ENCODE results near the gene TANC1.

The TANC1 gene

DNA sequence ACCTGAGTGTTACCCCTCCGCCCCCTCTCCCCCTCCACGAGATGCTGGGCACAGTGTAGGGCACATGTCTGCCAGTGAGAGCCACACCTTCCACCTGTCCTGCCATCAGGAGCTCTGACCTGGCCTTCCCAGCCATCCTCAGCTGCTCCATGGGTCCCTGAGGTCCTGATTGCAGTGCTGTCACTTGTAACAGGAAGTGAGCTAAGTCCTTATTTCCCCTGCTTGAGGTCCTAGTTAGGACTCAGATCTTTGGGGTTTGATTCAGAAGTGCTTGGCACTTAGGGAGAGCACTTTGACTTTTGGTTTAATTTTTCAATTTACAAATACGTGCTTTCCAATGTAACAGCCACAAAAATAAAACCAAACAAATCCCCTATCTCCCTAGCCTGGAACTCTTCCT is 192.5 kb downstream of the TANC1 start:
- Histone ChIP-seq H3K4me3 (ENCODE audit: low read depth in 1 of 2, low read length in 2 of 2) (no peak overlapping the region), H3K9ac (ENCODE audit: low read depth in 1 of 2, low read length in 2 of 2) (no peak overlapping the region), H3K27me3 (ENCODE audit: control insufficient read depth in 1 of 2, insufficient read depth in 2 of 2, low read length in 2 of 2) (no peaks in the 10 kb centered on the region), H3K9me3 (ENCODE audit: control insufficient read depth in 1 of 2, low read length in 2 of 2) (no peaks in the 10 kb centered on the region), H3K36me3 (ENCODE audit: control insufficient read depth in 1 of 2, insufficient read depth in 2 of 2, low read length in 2 of 2) (peaks cover 6 to 7% of the 10 kb centered on the region in 2 donors), H3K4me1 (ENCODE audit: control insufficient read depth in 1 of 2, insufficient read depth in 2 of 2, low read length in 2 of 2) (peaks cover 18 to 26% of the 10 kb centered on the region in 2 donors), H3K27ac (ENCODE audit: low read depth, low read length) (no peak overlapping the region)

DNA sequence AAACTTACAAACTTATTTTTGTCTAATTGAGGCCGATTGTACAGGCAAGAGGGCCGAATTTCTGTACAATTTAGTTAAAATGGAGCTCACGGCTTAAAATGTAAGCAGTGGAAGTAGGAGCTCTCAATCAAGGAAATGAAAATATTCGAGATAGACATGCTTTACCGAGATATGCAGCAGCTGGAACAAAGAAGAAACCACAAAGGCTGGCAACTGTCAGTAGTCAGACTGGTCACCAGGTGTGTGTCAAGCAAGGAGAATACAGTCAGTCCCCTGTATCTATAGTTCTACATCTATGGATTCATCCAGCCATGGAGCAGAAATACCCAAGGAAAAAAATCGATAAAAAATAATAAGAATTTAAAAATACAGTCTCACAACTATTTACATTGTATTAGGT is 195.5 kb downstream of the TANC1 start:
- H3K9me3 ChIP-seq (ENCODE audit: control insufficient read depth in 1 of 2, low read length in 2 of 2), result no peaks in the 10 kb centered on the region
- H3K9ac ChIP-seq (ENCODE audit: low read depth in 1 of 2, low read length in 2 of 2), result no peak overlapping the region
- H3K36me3 ChIP-seq (ENCODE audit: control insufficient read depth in 1 of 2, insufficient read depth in 2 of 2, low read length in 2 of 2), result peaks cover 12 to 14% of the 10 kb centered on the region in 2 donors
- peaks cover 0 to 8% of the 10 kb centered on the region in 2 donors for H3K4me1 ChIP-seq (ENCODE audit: control insufficient read depth in 1 of 2, insufficient read depth in 2 of 2, low read length in 2 of 2)
- no peak overlapping the region for H3K4me3 ChIP-seq (ENCODE audit: low read depth in 1 of 2, low read length in 2 of 2)
- H3K27me3 ChIP-seq (ENCODE audit: control insufficient read depth in 1 of 2, insufficient read depth in 2 of 2, low read length in 2 of 2), result no peaks in the 10 kb centered on the region
- H3K27ac ChIP-seq (ENCODE audit: low read depth, low read length), result no peak overlapping the region

DNA sequence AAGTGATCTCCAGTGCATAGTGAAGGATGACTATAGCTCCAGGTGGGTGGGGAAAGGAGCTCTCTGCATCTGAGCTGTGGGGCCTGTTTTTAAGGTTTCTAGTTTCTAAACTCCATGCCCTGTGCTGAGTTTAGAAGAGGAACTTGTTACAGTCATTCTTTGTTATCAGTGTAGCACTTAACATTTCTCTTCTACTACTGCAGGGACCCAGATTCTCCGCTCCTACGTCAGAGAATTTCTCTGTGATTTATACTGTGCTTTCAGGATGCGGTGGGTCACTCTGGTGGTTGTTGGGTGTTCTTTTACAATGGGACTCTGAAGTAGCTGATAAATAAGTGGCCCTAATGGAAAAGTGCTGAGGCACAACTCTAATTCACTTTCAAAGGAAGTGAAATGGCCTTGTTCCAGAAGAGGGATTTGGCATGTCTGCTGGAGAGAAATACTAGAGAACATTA is 196.0 kb downstream of the TANC1 start:
- peaks cover 0 to 8% of the 10 kb centered on the region in 2 donors for H3K4me1 ChIP-seq (ENCODE audit: control insufficient read depth in 1 of 2, insufficient read depth in 2 of 2, low read length in 2 of 2)
- H3K36me3 ChIP-seq (ENCODE audit: control insufficient read depth in 1 of 2, insufficient read depth in 2 of 2, low read length in 2 of 2), result peaks cover 12 to 14% of the 10 kb centered on the region in 2 donors
- no peak overlapping the region for H3K4me3 ChIP-seq (ENCODE audit: low read depth in 1 of 2, low read length in 2 of 2)
- H3K27ac ChIP-seq (ENCODE audit: low read depth, low read length), result no peak overlapping the region
- no peaks in the 10 kb centered on the region for H3K27me3 ChIP-seq (ENCODE audit: control insufficient read depth in 1 of 2, insufficient read depth in 2 of 2, low read length in 2 of 2)
- H3K9ac ChIP-seq (ENCODE audit: low read depth in 1 of 2, low read length in 2 of 2), result no peak overlapping the region
- H3K9me3 ChIP-seq (ENCODE audit: control insufficient read depth in 1 of 2, low read length in 2 of 2), result no peaks in the 10 kb centered on the region

DNA sequence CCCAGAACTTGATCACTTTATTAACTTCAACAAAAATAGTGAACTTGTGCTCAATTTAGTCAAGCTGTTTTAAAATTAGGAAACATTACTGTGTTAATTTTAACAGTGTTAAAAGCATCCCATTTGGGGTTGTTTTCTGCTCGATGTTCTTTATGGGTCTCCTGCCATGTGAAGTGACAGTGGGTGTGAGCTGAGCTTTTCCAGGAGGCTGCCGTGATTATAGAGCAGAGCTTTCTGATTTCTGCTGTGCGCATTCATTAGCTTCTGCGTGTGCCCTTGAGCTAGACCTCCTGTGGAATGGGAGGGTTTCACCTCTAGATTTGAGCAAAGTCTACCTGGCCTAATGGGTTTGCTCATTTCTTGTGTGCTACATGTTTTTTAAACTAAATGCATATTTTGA is 196.6 kb downstream of the TANC1 start:
- Histone ChIP-seq H3K27ac (ENCODE audit: low read depth, low read length) (no peak overlapping the region), H3K27me3 (ENCODE audit: control insufficient read depth in 1 of 2, insufficient read depth in 2 of 2, low read length in 2 of 2) (no peaks in the 10 kb centered on the region), H3K36me3 (ENCODE audit: control insufficient read depth in 1 of 2, insufficient read depth in 2 of 2, low read length in 2 of 2) (peaks cover 12 to 14% of the 10 kb centered on the region in 2 donors), H3K9me3 (ENCODE audit: control insufficient read depth in 1 of 2, low read length in 2 of 2) (no peaks in the 10 kb centered on the region), H3K9ac (ENCODE audit: low read depth in 1 of 2, low read length in 2 of 2) (no peak overlapping the region), H3K4me1 (ENCODE audit: control insufficient read depth in 1 of 2, insufficient read depth in 2 of 2, low read length in 2 of 2) (peaks cover 0 to 8% of the 10 kb centered on the region in 2 donors), H3K4me3 (ENCODE audit: low read depth in 1 of 2, low read length in 2 of 2) (no peak overlapping the region)

DNA sequence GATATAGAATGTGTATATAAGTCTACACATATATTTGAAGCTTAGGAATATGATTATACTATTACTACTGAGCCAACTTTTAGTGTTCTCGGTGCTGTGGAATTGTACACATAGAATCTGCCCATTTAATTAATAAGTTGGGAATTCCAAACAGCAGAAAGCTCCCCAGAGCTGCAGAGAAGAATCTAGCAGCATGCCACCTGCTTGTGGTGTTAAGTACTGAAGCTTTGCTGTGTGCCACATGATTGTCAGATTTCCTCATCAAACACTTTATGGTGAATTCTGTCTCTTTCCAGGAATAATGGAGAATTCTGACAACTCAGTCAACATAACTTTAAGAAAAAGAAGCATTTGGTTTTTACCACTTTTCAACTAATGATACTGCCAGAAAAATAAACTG is 200.3 kb downstream of the TANC1 start:
- H3K9me3 ChIP-seq (ENCODE audit: control insufficient read depth in 1 of 2, low read length in 2 of 2), result no peaks in the 10 kb centered on the region
- H3K27ac ChIP-seq (ENCODE audit: low read depth, low read length), result no peak overlapping the region
- H3K4me1 ChIP-seq (ENCODE audit: control insufficient read depth in 1 of 2, insufficient read depth in 2 of 2, low read length in 2 of 2), result no peaks in the 10 kb centered on the region
- H3K27me3 ChIP-seq (ENCODE audit: control insufficient read depth in 1 of 2, insufficient read depth in 2 of 2, low read length in 2 of 2), result no peaks in the 10 kb centered on the region
- no peak overlapping the region for H3K9ac ChIP-seq (ENCODE audit: low read depth in 1 of 2, low read length in 2 of 2)
- peaks cover 20 to 28% of the 10 kb centered on the region in 2 donors for H3K36me3 ChIP-seq (ENCODE audit: control insufficient read depth in 1 of 2, insufficient read depth in 2 of 2, low read length in 2 of 2)
- H3K4me3 ChIP-seq (ENCODE audit: low read depth in 1 of 2, low read length in 2 of 2), result no peak overlapping the region

DNA sequence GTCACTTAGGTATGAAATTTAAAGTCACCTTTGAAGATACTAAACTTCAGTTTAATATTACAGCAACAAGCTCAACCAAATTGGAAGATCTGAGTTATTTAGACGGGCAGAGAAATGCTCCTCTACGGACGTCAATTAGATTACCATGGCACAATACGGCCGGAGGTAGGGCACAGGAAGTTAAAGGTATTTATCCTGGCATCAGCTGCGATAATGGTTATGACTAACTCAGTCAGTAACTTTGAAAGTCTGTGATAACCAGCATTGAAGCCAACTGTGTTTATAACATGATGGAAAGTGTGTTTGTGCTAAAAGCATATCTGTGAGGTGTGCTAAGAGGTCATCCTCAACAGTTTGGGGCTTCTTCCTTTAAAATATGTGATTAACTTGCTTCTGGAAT is 200.7 kb downstream of the TANC1 start:
- no peaks in the 10 kb centered on the region for H3K9me3 ChIP-seq (ENCODE audit: control insufficient read depth in 1 of 2, low read length in 2 of 2)
- no peaks in the 10 kb centered on the region for H3K4me1 ChIP-seq (ENCODE audit: control insufficient read depth in 1 of 2, insufficient read depth in 2 of 2, low read length in 2 of 2)
- H3K27ac ChIP-seq (ENCODE audit: low read depth, low read length), result no peak overlapping the region
- no peak overlapping the region for H3K9ac ChIP-seq (ENCODE audit: low read depth in 1 of 2, low read length in 2 of 2)
- H3K36me3 ChIP-seq (ENCODE audit: control insufficient read depth in 1 of 2, insufficient read depth in 2 of 2, low read length in 2 of 2), result peaks cover 25 to 33% of the 10 kb centered on the region in 2 donors
- H3K27me3 ChIP-seq (ENCODE audit: control insufficient read depth in 1 of 2, insufficient read depth in 2 of 2, low read length in 2 of 2), result no peaks in the 10 kb centered on the region
- H3K4me3 ChIP-seq (ENCODE audit: low read depth in 1 of 2, low read length in 2 of 2), result no peak overlapping the region

DNA sequence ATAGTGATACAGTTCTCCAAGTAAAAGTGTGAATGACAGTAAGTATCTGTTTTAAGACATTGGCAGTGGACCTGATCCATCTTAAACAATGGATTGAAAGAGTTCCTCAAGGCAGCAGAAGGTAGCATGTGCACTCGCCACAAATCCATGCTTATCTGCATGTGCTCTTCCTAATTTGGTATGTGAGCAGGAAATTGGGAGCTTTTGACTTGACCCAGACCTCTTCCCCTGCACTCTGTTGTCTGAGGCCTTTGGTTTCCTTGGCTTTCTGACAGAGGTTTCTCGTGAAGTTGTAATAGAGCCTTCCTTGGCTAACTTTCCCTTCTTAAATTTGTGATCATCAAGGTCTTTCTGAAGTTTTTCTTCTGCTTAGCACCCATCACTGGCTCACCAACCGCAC is 204.0 kb downstream of the TANC1 start:
- no peak overlapping the region for H3K27ac ChIP-seq (ENCODE audit: low read depth, low read length)
- no peaks in the 10 kb centered on the region for H3K4me1 ChIP-seq (ENCODE audit: control insufficient read depth in 1 of 2, insufficient read depth in 2 of 2, low read length in 2 of 2)
- H3K9ac ChIP-seq (ENCODE audit: low read depth in 1 of 2, low read length in 2 of 2), result no peak overlapping the region
- H3K27me3 ChIP-seq (ENCODE audit: control insufficient read depth in 1 of 2, insufficient read depth in 2 of 2, low read length in 2 of 2), result no peaks in the 10 kb centered on the region
- no peak overlapping the region for H3K4me3 ChIP-seq (ENCODE audit: low read depth in 1 of 2, low read length in 2 of 2)
- peaks cover 24 to 41% of the 10 kb centered on the region in 2 donors for H3K36me3 ChIP-seq (ENCODE audit: control insufficient read depth in 1 of 2, insufficient read depth in 2 of 2, low read length in 2 of 2)
- no peaks in the 10 kb centered on the region for H3K9me3 ChIP-seq (ENCODE audit: control insufficient read depth in 1 of 2, low read length in 2 of 2)

DNA sequence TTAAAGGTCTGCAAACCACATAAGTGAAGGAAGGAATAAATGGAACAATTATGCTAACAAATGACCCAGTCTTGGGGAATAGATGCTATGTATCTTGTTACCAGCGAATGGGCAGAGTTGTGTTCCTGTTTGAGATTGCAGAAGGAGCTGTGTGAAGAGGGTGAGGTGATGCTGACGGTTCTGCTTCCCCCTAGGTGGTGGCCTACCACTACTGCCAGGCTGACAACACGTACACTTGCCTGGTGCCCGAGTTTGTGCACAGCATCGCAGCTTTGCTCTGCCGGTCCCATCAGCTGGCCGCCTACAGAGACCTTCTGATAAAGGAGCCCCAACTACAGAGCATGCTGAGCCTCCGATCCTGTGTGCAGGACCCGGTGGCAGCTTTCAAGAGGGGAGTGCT is 206.3 kb downstream of the TANC1 start:
- H3K4me1 ChIP-seq (ENCODE audit: control insufficient read depth in 1 of 2, insufficient read depth in 2 of 2, low read length in 2 of 2), result no peaks in the 10 kb centered on the region
- H3K36me3 ChIP-seq (ENCODE audit: control insufficient read depth in 1 of 2, insufficient read depth in 2 of 2, low read length in 2 of 2), result peaks cover 35 to 58% of the 10 kb centered on the region in 2 donors
- H3K27me3 ChIP-seq (ENCODE audit: control insufficient read depth in 1 of 2, insufficient read depth in 2 of 2, low read length in 2 of 2), result no peaks in the 10 kb centered on the region
- no peaks in the 10 kb centered on the region for H3K9me3 ChIP-seq (ENCODE audit: control insufficient read depth in 1 of 2, low read length in 2 of 2)
- no peak overlapping the region for H3K4me3 ChIP-seq (ENCODE audit: low read depth in 1 of 2, low read length in 2 of 2)
- H3K9ac ChIP-seq (ENCODE audit: low read depth in 1 of 2, low read length in 2 of 2), result no peak overlapping the region
- no peak overlapping the region for H3K27ac ChIP-seq (ENCODE audit: low read depth, low read length)

DNA sequence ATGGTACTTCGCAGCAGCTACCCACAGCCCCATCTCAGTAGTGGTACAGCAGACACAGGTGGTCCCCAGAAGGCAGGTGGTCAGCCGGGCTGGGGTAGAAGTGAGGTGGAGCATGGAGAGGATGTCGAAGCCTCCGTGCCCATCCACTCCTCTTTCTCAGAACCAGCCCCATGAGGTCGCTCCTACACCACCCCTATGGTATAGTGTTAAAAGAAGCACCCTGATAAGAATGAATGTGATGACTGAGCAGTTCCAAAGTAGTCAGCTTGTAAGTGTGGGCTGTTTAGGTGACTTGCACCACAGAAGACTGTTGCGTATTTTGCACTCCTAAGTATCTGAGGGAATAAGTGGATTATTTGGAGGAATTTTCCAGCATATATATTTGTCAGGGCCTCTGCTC is 206.7 kb downstream of the TANC1 start:
- Histone ChIP-seq H3K9ac (ENCODE audit: low read depth in 1 of 2, low read length in 2 of 2) (no peak overlapping the region), H3K36me3 (ENCODE audit: control insufficient read depth in 1 of 2, insufficient read depth in 2 of 2, low read length in 2 of 2) (peaks cover 37 to 62% of the 10 kb centered on the region in 2 donors), H3K4me1 (ENCODE audit: control insufficient read depth in 1 of 2, insufficient read depth in 2 of 2, low read length in 2 of 2) (no peaks in the 10 kb centered on the region), H3K9me3 (ENCODE audit: control insufficient read depth in 1 of 2, low read length in 2 of 2) (no peaks in the 10 kb centered on the region), H3K27ac (ENCODE audit: low read depth, low read length) (no peak overlapping the region), H3K27me3 (ENCODE audit: control insufficient read depth in 1 of 2, insufficient read depth in 2 of 2, low read length in 2 of 2) (no peaks in the 10 kb centered on the region), H3K4me3 (ENCODE audit: low read depth in 1 of 2, low read length in 2 of 2) (no peak overlapping the region)

DNA sequence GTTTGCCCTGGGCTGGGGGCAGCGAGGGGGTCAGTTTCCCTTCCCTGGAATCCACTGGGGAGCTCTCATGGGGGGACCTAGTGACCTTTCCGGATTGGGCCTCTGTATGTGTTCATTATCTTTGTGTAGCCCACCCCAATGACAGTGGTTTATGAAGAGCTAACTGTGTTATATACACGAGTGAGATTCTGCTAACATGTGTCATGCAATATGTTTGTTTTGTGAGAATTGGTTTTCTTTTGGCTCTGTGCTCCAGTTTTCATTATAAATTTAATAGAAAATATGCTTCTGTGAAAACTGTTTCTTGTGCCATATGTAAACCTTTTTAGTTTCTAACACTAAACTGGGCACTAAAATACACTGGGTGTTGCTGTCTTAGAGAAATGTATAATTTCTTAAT is 207.5 kb downstream of the TANC1 start:
- Histone ChIP-seq H3K9me3 (ENCODE audit: control insufficient read depth in 1 of 2, low read length in 2 of 2) (no peaks in the 10 kb centered on the region), H3K27me3 (ENCODE audit: control insufficient read depth in 1 of 2, insufficient read depth in 2 of 2, low read length in 2 of 2) (no peaks in the 10 kb centered on the region), H3K27ac (ENCODE audit: low read depth, low read length) (no peak overlapping the region), H3K4me3 (ENCODE audit: low read depth in 1 of 2, low read length in 2 of 2) (no peak overlapping the region), H3K9ac (ENCODE audit: low read depth in 1 of 2, low read length in 2 of 2) (no peak overlapping the region), H3K4me1 (ENCODE audit: control insufficient read depth in 1 of 2, insufficient read depth in 2 of 2, low read length in 2 of 2) (no peaks in the 10 kb centered on the region), H3K36me3 (ENCODE audit: control insufficient read depth in 1 of 2, insufficient read depth in 2 of 2, low read length in 2 of 2) (peaks cover 31 to 61% of the 10 kb centered on the region in 2 donors)

DNA sequence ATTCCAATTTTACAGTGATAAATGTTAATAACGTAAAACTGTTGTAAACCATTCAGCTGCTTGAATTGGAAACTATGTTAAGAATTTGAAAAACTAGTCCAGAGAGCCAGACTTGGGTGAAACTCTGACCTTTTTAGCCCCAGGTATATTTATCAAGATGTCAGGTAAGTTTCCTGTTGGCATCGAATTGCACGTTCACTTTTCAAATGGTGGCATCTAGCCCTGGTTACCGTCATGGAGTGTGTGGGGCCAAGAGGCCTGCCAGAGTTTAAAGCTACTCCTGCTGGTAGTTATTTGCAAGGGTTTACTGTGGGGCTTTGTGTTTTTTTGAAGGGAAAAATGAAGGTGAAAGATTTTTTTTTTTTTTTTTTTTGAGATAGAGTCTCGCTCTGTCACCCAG is 208.1 kb downstream of the TANC1 start:
- H3K9ac ChIP-seq (ENCODE audit: low read depth in 1 of 2, low read length in 2 of 2), result no peak overlapping the region
- H3K27ac ChIP-seq (ENCODE audit: low read depth, low read length), result no peak overlapping the region
- no peaks in the 10 kb centered on the region for H3K27me3 ChIP-seq (ENCODE audit: control insufficient read depth in 1 of 2, insufficient read depth in 2 of 2, low read length in 2 of 2)
- no peaks in the 10 kb centered on the region for H3K9me3 ChIP-seq (ENCODE audit: control insufficient read depth in 1 of 2, low read length in 2 of 2)
- no peaks in the 10 kb centered on the region for H3K4me1 ChIP-seq (ENCODE audit: control insufficient read depth in 1 of 2, insufficient read depth in 2 of 2, low read length in 2 of 2)
- H3K36me3 ChIP-seq (ENCODE audit: control insufficient read depth in 1 of 2, insufficient read depth in 2 of 2, low read length in 2 of 2), result peaks cover 29 to 59% of the 10 kb centered on the region in 2 donors
- H3K4me3 ChIP-seq (ENCODE audit: low read depth in 1 of 2, low read length in 2 of 2), result no peak overlapping the region

Measured in duodenal mucosa (tissue), 2 donors.